ENCODE data around the gene FLOT1.

- no peak for TF ChIP-seq EZH2 (IDR thresholded peaks at IDR 0.05)
- peak; percentile 52; the same call in 1 of the 2 replicates for TF ChIP-seq POLR2AphosphoS5 (IDR thresholded peaks at IDR 0.05; ENCODE audit: borderline replicate concordance, low read depth, low read length)
- no peak for TF ChIP-seq FOXP2 (optimal IDR thresholded peaks at IDR 0.05; ENCODE audit: control extremely low read depth, extremely low read length, insufficient read depth)
Observed at GRCh38 chr6:30724906-30725667, 17.4 kb downstream of the FLOT1 start.

Data from SK-N-MC (cell line).